Smooth muscle cell (in vitro differentiated cells): Measurements from ENCODE around the gene CHRD. TPM values are rescaled to one million over a fixed set of nuclear protein-coding genes. Genes with fewer than 3 reads are reported as not detected.

Experiments used
- DNase-seq: peaks from one replicate; lab custom pipeline; 2025; ENCODE audit not compliant: unreplicated experiment; lab: John Stamatoyannopoulos, UW
- H2AFZ ChIP-seq: fragments of 200-600 bp; sonication (generic); 2 replicates; pipeline ENCODE4 v1.6.0; 2016; ENCODE audit warnings: antibody characterized with exemption, low read depth, mild to moderate bottlenecking
- H3F3A ChIP-seq: fragments of 200-600 bp; sonication (generic); 2 replicates; pipeline ENCODE4 v1.6.0; 2017; ENCODE audit warnings: antibody characterized with exemption, low read depth
- H3K27ac ChIP-seq: fragments of 200-600 bp; sonication (generic); 2 replicates; pipeline ENCODE4 v1.5.1; 2016; ENCODE audit warnings: low read depth, mild to moderate bottlenecking
- H3K27me3 ChIP-seq: fragments of 200-600 bp; sonication (generic); 2 replicates; pipeline ENCODE4 v1.6.1; 2016; ENCODE audit warnings: low read depth, mild to moderate bottlenecking
- H3K36me3 ChIP-seq: fragments of 200-600 bp; sonication (generic); 2 replicates; pipeline ENCODE4 v1.5.1; 2016; ENCODE audit warnings: low read depth
- H3K4me1 ChIP-seq: fragments of 200-600 bp; sonication (generic); 2 replicates; pipeline ENCODE4 v1.5.1; 2016; ENCODE audit warnings: low read depth
- H3K4me2 ChIP-seq: fragments of 200-600 bp; sonication (generic); 2 replicates; pipeline ENCODE4 v1.6.0; 2016; ENCODE audit warnings: mild to moderate bottlenecking
- H3K4me3 ChIP-seq: fragments of 200-600 bp; sonication (generic); 2 replicates; pipeline ENCODE4 v1.5.1; 2016; ENCODE audit warnings: mild to moderate bottlenecking
- H3K79me2 ChIP-seq: fragments of 200-600 bp; sonication (generic); 2 replicates; pipeline ENCODE4 v1.6.0; 2016; ENCODE audit warnings: low read depth, mild to moderate bottlenecking
- H3K9ac ChIP-seq: fragments of 200-600 bp; sonication (generic); 2 replicates; pipeline ENCODE4 v1.6.0; 2016; ENCODE audit warnings: low read depth
- H3K9me3 ChIP-seq: fragments of 200-600 bp; sonication (generic); replicated peaks from 2 replicates; pipeline ENCODE4 v1.5.1; 2016; ENCODE audit warnings: low read depth
- H4K20me1 ChIP-seq: fragments of 200-600 bp; sonication (generic); 2 replicates; pipeline ENCODE4 v1.6.0; 2016; ENCODE audit warnings: low read depth
- CTCF ChIP-seq: fragments of 200-600 bp; sonication (generic); IDR thresholded peaks from 2 replicates; pipeline ENCODE4 v1.5.1; 2017; ENCODE audit warnings: borderline replicate concordance, mild to moderate bottlenecking, antibody characterized with exemption; ENCODE audit not compliant: insufficient read depth, poor library complexity, severe bottlenecking
- WGBS: methylation state at CpG from one replicate; pipeline ENCODE4 v1.1.7; 2016; ENCODE audit warnings: low lambda C conversion rate; 5-methylcytosine and 5-hydroxymethylcytosine counted together
- polyA plus RNA-seq: library from polyadenylated mRNA; unstranded; fragments of >200 nt; fragmentation: Nextera tagmentation; extraction: Ambion mirVana; gene quantifications from 2 replicates; pipeline ENCODE4 v1.2.1, GENCODE V29; 2016
- total RNA-seq: library from RNA; depleted of rRNA; stranded (reverse); fragments of >200 nt; gene quantifications from 2 replicates; pipeline ENCODE4 v1.2.3, GENCODE V29; 2014

CHRD gene
- total and polyA plus RNA-seq, 2 experiments from 2014 or later: 1.5 to 2.5 TPM

DNA sequence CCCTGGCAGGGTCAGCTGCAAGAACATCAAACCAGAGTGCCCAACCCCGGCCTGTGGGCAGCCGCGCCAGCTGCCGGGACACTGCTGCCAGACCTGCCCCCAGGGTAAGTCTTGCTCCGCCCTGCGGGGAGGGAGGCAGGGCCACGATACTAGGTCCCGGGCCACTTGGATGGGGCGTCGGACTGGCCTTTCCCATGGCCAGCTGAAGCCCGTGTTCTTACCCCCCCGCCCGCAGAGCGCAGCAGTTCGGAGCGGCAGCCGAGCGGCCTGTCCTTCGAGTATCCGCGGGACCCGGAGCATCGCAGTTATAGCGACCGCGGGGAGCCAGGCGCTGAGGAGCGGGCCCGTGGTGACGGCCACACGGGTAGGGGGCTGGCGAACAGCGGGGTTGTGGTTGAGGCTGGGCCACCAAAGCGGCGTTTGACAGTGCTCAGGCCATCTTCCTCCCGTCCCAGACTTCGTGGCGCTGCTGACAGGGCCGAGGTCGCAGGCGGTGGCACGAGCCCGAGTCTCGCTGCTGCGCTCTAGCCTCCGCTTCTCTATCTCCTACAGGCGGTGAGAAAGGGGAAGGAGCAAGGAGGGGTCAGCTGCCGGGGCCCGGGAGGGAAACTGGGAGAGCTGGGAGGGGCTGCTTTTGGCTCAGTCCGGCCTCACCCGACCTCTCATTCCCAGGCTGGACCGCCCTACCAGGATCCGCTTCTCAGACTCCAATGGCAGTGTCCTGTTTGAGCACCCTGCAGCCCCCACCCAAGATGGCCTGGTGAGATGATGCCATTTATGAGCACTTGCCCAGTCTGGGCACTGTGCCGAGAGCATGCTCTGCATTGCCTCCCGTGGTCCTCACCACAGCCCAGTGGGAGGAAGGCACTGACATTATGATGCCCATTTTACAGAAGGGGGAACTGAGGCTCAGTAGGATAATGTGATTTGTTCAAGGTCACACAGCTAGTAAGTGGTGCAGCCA is 1.7 kb downstream of the CHRD start:
- no peaks in the 10 kb centered on the region for H3F3A ChIP-seq
- TF ChIP-seq CTCF: no peak
- DNase-seq: no peak
- H4K20me1 ChIP-seq: no peaks in the 10 kb centered on the region
- no peaks in the 10 kb centered on the region for H3K36me3 ChIP-seq
- peak overlapping the region; percentile 88 for H3K4me2 ChIP-seq
- H2AFZ ChIP-seq: no peak overlapping the region
- no peak overlapping the region for H3K9ac ChIP-seq
- peaks cover 22% of the 10 kb centered on the region for H3K4me1 ChIP-seq
- WGBS: 11% methylated on average over 55 of the region's 55 CpGs
- peaks cover 18% of the 10 kb centered on the region for H3K27me3 ChIP-seq
- H3K79me2 ChIP-seq: no peaks in the 10 kb centered on the region
- H3K4me3 ChIP-seq: peak overlapping the region; percentile 57
- no peaks in the 10 kb centered on the region for H3K9me3 ChIP-seq
- no peak overlapping the region for H3K27ac ChIP-seq

DNA sequence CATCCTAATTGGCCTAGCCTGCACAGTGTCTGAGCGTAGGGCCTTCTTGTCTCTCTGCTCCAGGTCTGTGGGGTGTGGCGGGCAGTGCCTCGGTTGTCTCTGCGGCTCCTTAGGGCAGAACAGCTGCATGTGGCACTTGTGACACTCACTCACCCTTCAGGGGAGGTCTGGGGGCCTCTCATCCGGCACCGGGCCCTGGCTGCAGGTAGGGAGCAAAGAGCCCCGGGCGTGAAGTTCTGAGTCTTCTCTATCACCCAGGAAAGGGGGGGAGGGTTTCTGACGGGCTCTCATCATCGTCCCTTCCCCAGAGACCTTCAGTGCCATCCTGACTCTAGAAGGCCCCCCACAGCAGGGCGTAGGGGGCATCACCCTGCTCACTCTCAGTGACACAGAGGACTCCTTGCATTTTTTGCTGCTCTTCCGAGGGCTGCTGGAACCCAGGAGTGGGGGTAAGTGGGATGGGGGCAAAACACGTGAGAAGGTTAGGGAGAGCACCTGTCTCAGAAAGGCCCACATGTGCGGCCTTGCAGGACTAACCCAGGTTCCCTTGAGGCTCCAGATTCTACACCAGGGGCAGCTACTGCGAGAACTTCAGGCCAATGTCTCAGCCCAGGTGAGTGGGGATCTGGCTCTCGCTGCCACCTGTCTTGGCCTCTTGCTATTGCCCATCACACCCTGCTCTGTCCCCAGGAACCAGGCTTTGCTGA is 2.6 kb downstream of the CHRD start:
- Histone ChIP-seq H3K27me3 (peaks cover 18% of the 10 kb centered on the region), H3K4me2 (no peak overlapping the region), H2AFZ (no peak overlapping the region), H3K27ac (no peak overlapping the region), H4K20me1 (no peaks in the 10 kb centered on the region), H3K4me1 (peaks cover 21% of the 10 kb centered on the region), H3K36me3 (no peaks in the 10 kb centered on the region), H3K4me3 (no peak overlapping the region), H3K9me3 (no peaks in the 10 kb centered on the region), H3K79me2 (no peaks in the 10 kb centered on the region), H3K9ac (no peak overlapping the region), H3F3A (no peaks in the 10 kb centered on the region)
- TF ChIP-seq CTCF: no peak
- DNase-seq: no peak
- 91% methylated on average over 16 of the region's 16 CpGs for WGBS

GRCh38 chr3:184383033-184383740 is 3.3 kb downstream of the CHRD start:
- WGBS: 96% methylated on average over 15 of the region's 15 CpGs
- no peak overlapping the region for H3K4me2 ChIP-seq
- H3K9ac ChIP-seq: no peak overlapping the region
- no peak overlapping the region for H2AFZ ChIP-seq
- no peaks in the 10 kb centered on the region for H3K36me3 ChIP-seq
- H3K27ac ChIP-seq: no peak overlapping the region
- H3F3A ChIP-seq: no peaks in the 10 kb centered on the region
- peaks cover 14% of the 10 kb centered on the region for H3K4me1 ChIP-seq
- DNase-seq: no peak
- no peaks in the 10 kb centered on the region for H3K79me2 ChIP-seq
- peaks cover 18% of the 10 kb centered on the region for H3K27me3 ChIP-seq
- TF ChIP-seq CTCF: no peak
- no peak overlapping the region for H3K4me3 ChIP-seq
- no peaks in the 10 kb centered on the region for H4K20me1 ChIP-seq
- H3K9me3 ChIP-seq: no peaks in the 10 kb centered on the region
